ENCODE results near the gene ZRANB3. TPM values are rescaled to one million over a fixed set of nuclear protein-coding genes. Genes with fewer than 3 reads are reported as not detected.

The ZRANB3 gene
- total RNA-seq, 1 donor, result 9.3 TPM

DNA sequence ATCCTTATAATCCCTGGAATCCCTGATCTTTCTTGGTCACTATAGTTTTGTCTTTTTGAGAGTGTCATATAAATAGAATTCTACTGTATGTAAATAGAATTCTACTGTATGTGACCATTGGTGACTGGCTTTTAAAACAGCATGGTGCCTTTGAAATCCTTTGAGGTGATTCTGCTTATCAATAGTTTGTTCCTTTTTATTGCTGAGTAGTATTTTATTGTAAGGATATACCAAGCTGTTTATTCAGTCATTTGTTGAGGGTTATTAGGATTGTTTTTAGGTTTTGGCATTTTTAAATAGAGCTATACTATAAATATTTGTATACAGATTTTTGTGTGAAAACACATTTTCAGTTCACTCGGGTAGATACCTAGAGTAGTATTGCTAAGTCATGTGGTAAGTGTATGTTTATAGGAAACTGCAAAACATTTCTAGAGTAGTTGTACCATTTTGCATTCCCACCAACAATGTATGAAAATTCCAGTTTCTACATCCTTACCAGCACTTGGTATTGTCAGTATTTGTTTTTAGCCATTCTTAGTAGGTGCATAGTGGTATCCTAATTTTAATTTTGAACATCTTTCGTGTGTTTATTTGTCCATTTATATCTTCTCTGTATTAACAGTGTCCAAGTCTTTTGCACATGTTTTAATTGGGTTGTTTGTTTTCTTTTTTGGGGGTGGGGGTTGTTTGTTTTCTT, 433.3 kb downstream of the ZRANB3 start:
- H3K4me3 ChIP-seq (ENCODE audit: low read depth, low read length), result no peak overlapping the region
- DNase-seq (ENCODE audit: low read depth), result no peak
- TF ChIP-seq, protein P1, sequence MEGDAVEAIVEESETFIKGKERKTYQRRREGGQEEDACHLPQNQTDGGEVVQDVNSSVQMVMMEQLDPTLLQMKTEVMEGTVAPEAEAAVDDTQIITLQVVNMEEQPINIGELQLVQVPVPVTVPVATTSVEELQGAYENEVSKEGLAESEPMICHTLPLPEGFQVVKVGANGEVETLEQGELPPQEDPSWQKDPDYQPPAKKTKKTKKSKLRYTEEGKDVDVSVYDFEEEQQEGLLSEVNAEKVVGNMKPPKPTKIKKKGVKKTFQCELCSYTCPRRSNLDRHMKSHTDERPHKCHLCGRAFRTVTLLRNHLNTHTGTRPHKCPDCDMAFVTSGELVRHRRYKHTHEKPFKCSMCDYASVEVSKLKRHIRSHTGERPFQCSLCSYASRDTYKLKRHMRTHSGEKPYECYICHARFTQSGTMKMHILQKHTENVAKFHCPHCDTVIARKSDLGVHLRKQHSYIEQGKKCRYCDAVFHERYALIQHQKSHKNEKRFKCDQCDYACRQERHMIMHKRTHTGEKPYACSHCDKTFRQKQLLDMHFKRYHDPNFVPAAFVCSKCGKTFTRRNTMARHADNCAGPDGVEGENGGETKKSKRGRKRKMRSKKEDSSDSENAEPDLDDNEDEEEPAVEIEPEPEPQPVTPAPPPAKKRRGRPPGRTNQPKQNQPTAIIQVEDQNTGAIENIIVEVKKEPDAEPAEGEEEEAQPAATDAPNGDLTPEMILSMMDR (IDR thresholded peaks at IDR 0.05; ENCODE audit: insufficient read depth, low read length), result no peak

DNA sequence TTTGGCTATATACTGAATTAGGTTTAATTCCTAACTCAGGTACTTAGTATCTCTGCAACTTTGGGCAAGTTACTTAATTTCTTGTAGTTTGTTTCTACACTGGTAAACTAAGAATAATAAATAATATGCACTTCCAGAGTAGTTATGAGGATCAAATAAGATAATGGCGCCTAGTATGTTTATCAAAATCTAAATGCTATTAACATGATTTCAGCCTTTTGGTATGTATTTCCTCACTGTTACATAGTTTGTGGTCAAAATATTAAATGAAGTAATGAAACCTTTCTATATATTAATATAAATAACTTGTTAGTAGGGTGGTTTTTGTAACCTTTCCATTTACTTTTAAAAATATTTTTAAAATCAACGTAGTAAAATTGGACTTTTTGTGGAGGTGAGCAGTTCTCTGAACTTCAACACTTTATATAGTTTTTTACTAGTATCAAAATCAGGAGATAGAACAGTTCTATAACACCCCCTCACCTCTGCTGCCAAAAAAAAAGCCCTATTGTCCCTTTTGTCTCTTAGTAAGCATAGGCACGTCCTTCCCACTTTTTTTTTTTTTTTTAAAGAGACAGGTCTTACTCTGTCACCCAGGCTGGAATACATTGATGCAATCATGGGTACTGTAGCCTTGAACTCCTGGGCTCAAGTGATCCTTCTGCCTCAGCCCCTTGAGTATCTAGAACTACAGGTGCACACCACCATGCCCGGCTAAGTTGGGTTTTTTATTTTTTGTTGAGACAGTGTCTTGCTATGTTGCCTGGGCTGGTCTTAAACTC, 434.2 kb downstream of the ZRANB3 start:
- TF ChIP-seq, protein P1 (IDR thresholded peaks at IDR 0.05; ENCODE audit: insufficient read depth, low read length), result no peak
- DNase-seq (ENCODE audit: low read depth), result peak; percentile 9

DNA sequence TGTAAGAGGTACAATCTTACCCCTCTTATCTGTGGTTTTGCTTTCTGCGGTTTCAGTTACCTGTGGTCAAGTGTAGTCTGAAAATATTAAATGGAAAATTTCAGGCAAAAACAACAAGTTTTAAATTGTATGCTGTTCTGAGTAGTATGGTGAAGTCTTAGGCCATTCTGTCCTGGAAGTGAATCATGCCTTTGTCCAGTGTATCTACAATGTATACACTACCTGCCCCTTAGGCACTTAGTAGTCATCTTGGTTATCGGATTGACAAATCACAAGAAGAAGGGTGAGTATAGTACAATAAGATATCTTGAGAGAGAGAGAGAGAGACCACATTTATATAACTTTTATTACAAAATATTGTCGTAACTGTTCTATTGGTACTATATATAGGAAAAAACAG, 435.4 kb downstream of the ZRANB3 start:
- TF ChIP-seq, protein P1 (IDR thresholded peaks at IDR 0.05; ENCODE audit: insufficient read depth, low read length), result no peak
- H3K4me3 ChIP-seq (ENCODE audit: low read depth, low read length), result no peak overlapping the region
- no peak for DNase-seq (ENCODE audit: low read depth)

More for the DNA sequence above, 434.2 kb downstream of the ZRANB3 start:
- H3K4me3 ChIP-seq (ENCODE audit: low read depth, low read length), result no peak overlapping the region

DNA sequence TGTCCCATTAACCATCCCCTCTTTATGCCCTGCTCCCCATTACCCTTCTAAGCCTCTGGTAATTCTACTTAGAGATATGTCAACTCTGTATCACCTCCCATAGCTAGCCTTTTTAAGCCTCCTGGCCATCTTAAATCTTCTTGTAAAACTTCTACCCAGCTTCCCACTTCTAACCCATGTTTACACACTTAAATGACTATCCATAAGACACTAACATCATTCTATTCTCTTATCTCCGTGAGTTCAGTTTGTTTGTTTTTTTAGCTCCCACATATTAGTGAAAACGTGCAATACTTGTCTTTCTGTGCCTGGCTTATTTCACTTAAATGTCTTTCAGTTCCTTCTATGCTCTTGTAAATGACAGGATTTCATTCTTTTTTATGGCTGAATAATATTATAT, 436.5 kb downstream of the ZRANB3 start:
- no peak overlapping the region for H3K4me3 ChIP-seq (ENCODE audit: low read depth, low read length)
- DNase-seq (ENCODE audit: low read depth), result no peak
- TF ChIP-seq, protein P1 (IDR thresholded peaks at IDR 0.05; ENCODE audit: insufficient read depth, low read length), result no peak

DNA sequence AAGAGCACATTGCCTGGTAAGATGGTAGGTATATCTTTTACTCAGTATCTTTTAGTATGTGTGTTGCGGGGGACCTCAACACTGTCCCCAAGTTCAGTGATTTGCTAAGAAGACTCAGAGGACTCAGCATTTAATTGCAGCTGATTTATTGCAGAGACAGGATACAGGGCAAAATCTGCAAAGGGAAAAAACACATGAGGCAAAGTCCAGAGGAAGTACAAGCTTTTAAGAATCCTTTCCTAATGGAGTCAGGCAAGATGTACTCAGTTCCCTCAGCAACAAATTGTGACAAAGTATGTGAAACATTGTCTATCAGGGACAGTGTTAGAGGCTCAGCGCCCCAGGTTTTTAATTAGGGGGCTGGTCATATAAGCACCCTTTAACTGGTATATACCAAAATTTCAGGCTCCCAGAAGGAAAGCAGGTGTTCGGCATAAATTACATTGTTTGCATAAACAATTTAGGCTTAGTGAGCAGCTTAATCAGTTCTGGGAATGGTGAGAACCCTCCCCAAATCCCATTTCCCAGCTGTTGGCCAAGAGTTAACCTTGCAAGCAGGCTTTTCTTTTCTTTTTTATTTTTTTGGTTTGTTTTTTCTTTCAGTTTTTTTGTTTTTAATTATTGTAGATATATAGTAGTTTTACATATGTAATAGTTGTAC, 437.2 kb downstream of the ZRANB3 start:
- no peak for DNase-seq (ENCODE audit: low read depth)
- TF ChIP-seq, protein P1 (IDR thresholded peaks at IDR 0.05; ENCODE audit: insufficient read depth, low read length), result no peak
- no peak overlapping the region for H3K4me3 ChIP-seq (ENCODE audit: low read depth, low read length)

DNA sequence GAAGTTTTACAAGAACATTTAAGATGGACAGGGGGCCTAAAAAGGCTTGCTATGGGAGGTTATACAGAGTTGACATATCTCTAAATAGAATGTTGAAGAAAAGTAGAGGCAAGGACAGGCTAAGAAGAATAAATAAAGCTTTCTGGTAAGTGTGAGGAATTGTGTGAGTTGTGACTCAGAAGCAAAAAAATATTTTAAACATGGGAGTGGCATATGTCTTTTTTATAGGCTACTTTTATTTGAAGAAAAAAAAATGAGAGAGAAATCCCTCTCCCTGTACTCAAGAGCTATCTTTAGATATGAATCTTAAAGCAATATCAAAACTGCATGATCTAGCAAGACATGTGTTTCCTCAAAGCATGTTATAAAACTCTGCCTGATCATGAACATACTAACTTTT, 437.8 kb downstream of the ZRANB3 start:
- DNase-seq (ENCODE audit: low read depth), result no peak
- no peak overlapping the region for H3K4me3 ChIP-seq (ENCODE audit: low read depth, low read length)

More for the DNA sequence above, 437.8 kb downstream of the ZRANB3 start:
- TF ChIP-seq, protein P1 (IDR thresholded peaks at IDR 0.05; ENCODE audit: insufficient read depth, low read length), result no peak
